Large intestine (tissue), 3 donors: ENCODE data around the gene STAC2. TPM values are rescaled to one million over a fixed set of nuclear protein-coding genes. Genes with fewer than 3 reads are reported as not detected.
"Not testable (repeated sequence)": the region's sequence is repeated elsewhere in the genome, so short reads cannot be mapped to it uniquely, and the experiment has no call there.

Source experiments
- DNase-seq, 2 donors: peaks; one replicate each; pipeline versions ENCODE4 v3.0.0 to v3.0.0-alpha.2; 2013
- H3K27ac ChIP-seq: one replicate; pipeline ENCODE4 v1.5.1; 2013; ENCODE audit warnings: low read length
- H3K27me3 ChIP-seq: 2 replicates; pipeline ENCODE4 v1.6.1; 2013; ENCODE audit warnings: low read length; ENCODE audit not compliant: control insufficient read depth, insufficient read depth
- H3K36me3 ChIP-seq: 2 replicates; pipeline ENCODE4 v1.6.1; 2013; ENCODE audit warnings: low read length; ENCODE audit not compliant: control insufficient read depth, insufficient read depth
- H3K4me1 ChIP-seq: one replicate; pipeline ENCODE4 v1.6.1; 2013; ENCODE audit warnings: low read length; ENCODE audit not compliant: control insufficient read depth, insufficient read depth
- H3K4me3 ChIP-seq: one replicate; pipeline ENCODE4 v1.5.1; 2013; ENCODE audit warnings: low read length
- H3K9me3 ChIP-seq: one replicate; pipeline ENCODE4 v1.6.1; 2013; ENCODE audit warnings: mild to moderate bottlenecking, low read depth, low read length, moderate library complexity; ENCODE audit not compliant: control insufficient read depth
- WGBS: methylation state at CpG from one replicate; pipeline ENCODE4 v1.1.5; 2013; ENCODE audit warnings: low lambda C conversion rate; ENCODE audit not compliant: insufficient coverage; 5-methylcytosine and 5-hydroxymethylcytosine counted together
- polyA plus RNA-seq: library from polyadenylated mRNA; unstranded; fragments of 120-200 nt; gene quantifications from one replicate; pipeline ENCODE4 v1.2.1, GENCODE V29; 2013

The STAC2 gene
- polyA plus RNA-seq, 1 donor, result 0.61 TPM

GRCh38 chr17:39171933-39172332 is 53.8 kb downstream of the STAC2 start:
- H3K27me3 ChIP-seq, result peaks cover 5% of the 10 kb centered on the region
- no peak overlapping the region for H3K27ac ChIP-seq
- H3K36me3 ChIP-seq, result peaks cover 2% of the 10 kb centered on the region
- H3K4me3 ChIP-seq, result no peak overlapping the region
- no peaks in the 10 kb centered on the region for H3K4me1 ChIP-seq
- DNase-seq, result no peak
- WGBS, result no CpG with 5 or more reads among the region's 5 CpGs
- no peaks in the 10 kb centered on the region for H3K9me3 ChIP-seq

- no peak for DNase-seq
- no CpG with 5 or more reads among the region's 6 CpGs for WGBS
Measured at GRCh38 chr17:39170558-39170957, 55.2 kb downstream of the STAC2 start.

GRCh38 chr17:39170109-39170508 is 55.6 kb downstream of the STAC2 start:
- no peaks in the 10 kb centered on the region for H3K36me3 ChIP-seq
- H3K27ac ChIP-seq, result no peak overlapping the region
- no CpG with 5 or more reads among the region's 4 CpGs for WGBS
- H3K9me3 ChIP-seq, result peaks cover 5% of the 10 kb centered on the region
- DNase-seq, result no peak
- peaks cover 24% of the 10 kb centered on the region for H3K27me3 ChIP-seq
- H3K4me3 ChIP-seq, result no peak overlapping the region
- H3K4me1 ChIP-seq, result peaks cover 4% of the 10 kb centered on the region

More at GRCh38 chr17:39170558-39170957, 55.2 kb downstream of the STAC2 start:
- no peaks in the 10 kb centered on the region for H3K36me3 ChIP-seq
- peaks cover 19% of the 10 kb centered on the region for H3K27me3 ChIP-seq
- H3K4me1 ChIP-seq, result no peaks in the 10 kb centered on the region
- H3K27ac ChIP-seq, result no peak overlapping the region
- peaks cover 1% of the 10 kb centered on the region for H3K9me3 ChIP-seq
- no peak overlapping the region for H3K4me3 ChIP-seq

GRCh38 chr17:39169518-39169917 is 56.2 kb downstream of the STAC2 start:
- Histone ChIP-seq H3K4me1 (peaks cover 10% of the 10 kb centered on the region), H3K27ac (no peak overlapping the region), H3K36me3 (no peaks in the 10 kb centered on the region), H3K27me3 (peaks cover 30% of the 10 kb centered on the region), H3K9me3 (peaks cover 5% of the 10 kb centered on the region), H3K4me3 (no peak overlapping the region)
- no peak for DNase-seq
- WGBS, result 86% methylated on average over 1 of the region's 3 CpGs

GRCh38 chr17:39169101-39169500 is 56.6 kb downstream of the STAC2 start:
- no peak for DNase-seq
- WGBS, result no CpG with 5 or more reads among the region's 14 CpGs
- H3K36me3 ChIP-seq, result no peaks in the 10 kb centered on the region
- H3K4me1 ChIP-seq, result peaks cover 11% of the 10 kb centered on the region
- H3K27me3 ChIP-seq, result peaks cover 34% of the 10 kb centered on the region
- no peak overlapping the region for H3K4me3 ChIP-seq
- no peak overlapping the region for H3K27ac ChIP-seq
- H3K9me3 ChIP-seq, result peaks cover 5% of the 10 kb centered on the region

- no CpG with 5 or more reads among the region's 10 CpGs for WGBS
Measured at GRCh38 chr17:39168503-39168902, 57.2 kb downstream of the STAC2 start.

GRCh38 chr17:39167476-39167875 is 58.3 kb downstream of the STAC2 start:
- peaks cover 11% of the 10 kb centered on the region for H3K4me1 ChIP-seq
- no peak overlapping the region for H3K27ac ChIP-seq
- H3K36me3 ChIP-seq, result no peaks in the 10 kb centered on the region
- no peak for DNase-seq
- peaks cover 5% of the 10 kb centered on the region for H3K9me3 ChIP-seq
- 20% methylated on average over 1 of the region's 2 CpGs for WGBS
- peaks cover 38% of the 10 kb centered on the region for H3K27me3 ChIP-seq
- H3K4me3 ChIP-seq, result no peak overlapping the region

More at GRCh38 chr17:39168503-39168902, 57.2 kb downstream of the STAC2 start:
- not testable (repeated sequence) for H3K27ac ChIP-seq, H3K4me3 ChIP-seq, DNase-seq, H3K36me3 ChIP-seq, H3K9me3 ChIP-seq
- Histone ChIP-seq H3K4me1 (peaks cover 11% of the 10 kb centered on the region), H3K27me3 (peaks cover 35% of the 10 kb centered on the region)

GRCh38 chr17:39166437-39167335 is 59.1 kb downstream of the STAC2 start:
- Histone ChIP-seq H3K4me3 (no peak overlapping the region), H3K9me3 (peaks cover 5% of the 10 kb centered on the region), H3K27me3 (peaks cover 38% of the 10 kb centered on the region), H3K36me3 (no peaks in the 10 kb centered on the region), H3K4me1 (peaks cover 11% of the 10 kb centered on the region), H3K27ac (no peak overlapping the region)
- DNase-seq, result no peak
- no CpG with 5 or more reads among the region's 7 CpGs for WGBS

GRCh38 chr17:39165841-39166349 is 59.9 kb downstream of the STAC2 start, which contains the start of gene ARL5C:
Gene ARL5C, minus strand, starts transcription at chr17:39166161. Its CDS starts 401 bp downstream, at chr17:39165760.
- no peak for DNase-seq
- no CpG with 5 or more reads among the region's 17 CpGs for WGBS
- Histone ChIP-seq H3K9me3 (peaks cover 5% of the 10 kb centered on the region), H3K27me3 (peaks cover 38% of the 10 kb centered on the region), H3K27ac (no peak within 1 kb of the TSS), H3K4me1 (peaks cover 11% of the 10 kb centered on the region), H3K36me3 (no peaks in the 10 kb centered on the region), H3K4me3 (peak within 1 kb of the TSS; percentile 60)

GRCh38 chr17:39165178-39165840 is 60.4 kb downstream of the STAC2 start:
- Histone ChIP-seq H3K36me3 (no peaks in the 10 kb centered on the region), H3K27me3 (peaks cover 38% of the 10 kb centered on the region), H3K9me3 (peaks cover 5% of the 10 kb centered on the region), H3K4me1 (peaks cover 11% of the 10 kb centered on the region), H3K27ac (no peak overlapping the region), H3K4me3 (peak overlapping the region; percentile 60)
- DNase-seq, result no peak
- no CpG with 5 or more reads among the region's 51 CpGs for WGBS
